WTC11 (cell line): Measurements from ENCODE around the gene MAP1B. TPM values are rescaled to one million over a fixed set of nuclear protein-coding genes. Genes with fewer than 3 reads are reported as not detected.

Experiments used
- ATAC-seq: fragments of 200-7000 bp; cut with Tn5 transposase; 2 replicates; pipeline ENCODE4 v1.10.0; 2021; ENCODE audit warnings: mild to moderate bottlenecking, moderate library complexity
- CTCF ChIA-PET: fragments of 300-600 bp; sonication (Branson Sonifier 250); formaldehyde crosslinking; loops from one replicate; lab custom pipeline; 2021; ENCODE audit warnings: antibody characterized with exemption; lab: Charles Lee
- POLR2A ChIA-PET: fragments of 350-600 bp; sonication (Branson Sonifier 250); formaldehyde crosslinking; loops from one replicate; lab custom pipeline; 2021; ENCODE audit warnings: antibody characterized with exemption; lab: Charles Lee
- DNase-seq: peaks from one replicate; pipeline ENCODE4 v3.0.0; 2021; ENCODE audit warnings: low spot score
- H3K27ac Mint-ChIP-seq: 2 replicates; pipeline ENCODE4 v1.8.0; 2021; ENCODE audit warnings: mixed read lengths
- H3K27me3 Mint-ChIP-seq: 2 replicates; pipeline ENCODE4 v1.8.0; 2021; ENCODE audit warnings: low read depth, mild to moderate bottlenecking, moderate library complexity, mixed read lengths
- H3K36me3 Mint-ChIP-seq: 2 replicates; pipeline ENCODE4 v1.8.0; 2021; ENCODE audit warnings: mixed read lengths
- H3K4me1 Mint-ChIP-seq: 2 replicates; pipeline ENCODE4 v1.8.0; 2022; ENCODE audit warnings: mixed read lengths
- H3K4me3 Mint-ChIP-seq: 2 replicates; pipeline ENCODE4 v1.8.0; 2021; ENCODE audit warnings: mild to moderate bottlenecking, moderate library complexity, mixed read lengths
- H3K9me3 Mint-ChIP-seq: 2 replicates; pipeline ENCODE4 v1.8.0; 2021; ENCODE audit warnings: mixed read lengths
- CREM ChIP-seq: sonication (generic); formaldehyde crosslinking; IDR thresholded peaks from 2 replicates; pipeline ENCODE4 v1.8.1; 2022; ENCODE audit warnings: mild to moderate bottlenecking, missing genetic modification reagents, moderate library complexity
- E2F5 ChIP-seq: sonication (generic); formaldehyde crosslinking; IDR thresholded peaks from 2 replicates; pipeline ENCODE4 v1.8.1; 2022; ENCODE audit warnings: mild to moderate bottlenecking, moderate library complexity, missing genetic modification reagents
- ELF4 ChIP-seq: sonication (generic); formaldehyde crosslinking; IDR thresholded peaks from 2 replicates; pipeline ENCODE4 v1.8.1; 2022; ENCODE audit warnings: low read depth, mild to moderate bottlenecking, moderate library complexity, missing genetic modification reagents
- FOXJ3 ChIP-seq: sonication (generic); formaldehyde crosslinking; IDR thresholded peaks from 2 replicates; pipeline ENCODE4 v1.9.0; 2021; ENCODE audit warnings: missing genetic modification reagents, mild to moderate bottlenecking, borderline replicate concordance
- GRHL2 ChIP-seq: fragments of 250-450 bp; sonication (Bioruptor Pico); IDR thresholded peaks from 2 replicates; pipeline ENCODE4 v1.8.0; 2022; ENCODE audit warnings: mild to moderate bottlenecking, moderate library complexity; ENCODE audit not compliant: insufficient replicate concordance, severe bottlenecking
- HMGA2 ChIP-seq: fragments of 250-450 bp; sonication (Bioruptor Pico); IDR thresholded peaks from 2 replicates; pipeline ENCODE4 v1.4.0; 2021; ENCODE audit warnings: mild to moderate bottlenecking, moderate library complexity
- JUN ChIP-seq: sonication (generic); formaldehyde crosslinking; IDR thresholded peaks from 2 replicates; pipeline ENCODE4 v1.8.0; 2023; ENCODE audit warnings: mild to moderate bottlenecking, missing genetic modification reagents
- PRRX2 ChIP-seq: fragments of 250-450 bp; sonication (Bioruptor Pico); IDR thresholded peaks from 2 replicates; pipeline ENCODE4 v1.8.0; 2021; ENCODE audit warnings: mild to moderate bottlenecking
- RELA ChIP-seq: sonication (generic); formaldehyde crosslinking; IDR thresholded peaks from 2 replicates; pipeline ENCODE4 v1.8.1; 2022; ENCODE audit warnings: missing genetic modification reagents, mild to moderate bottlenecking, borderline replicate concordance
- RORB ChIP-seq: fragments of 250-450 bp; sonication (Bioruptor Pico); IDR thresholded peaks from 2 replicates; pipeline ENCODE4 v1.9.0; 2021; ENCODE audit warnings: mild to moderate bottlenecking
- SMAD3 ChIP-seq: sonication (generic); formaldehyde crosslinking; IDR thresholded peaks from 2 replicates; pipeline ENCODE4 v1.8.0; 2022; ENCODE audit warnings: missing genetic modification reagents, mild to moderate bottlenecking, borderline replicate concordance
- SP1 ChIP-seq: sonication (generic); formaldehyde crosslinking; conservative IDR thresholded peaks from 2 replicates; pipeline ENCODE4 v1.8.1; 2022; ENCODE audit warnings: missing genetic modification reagents
- ZMAT4 ChIP-seq: fragments of 250-450 bp; sonication (Bioruptor Pico); IDR thresholded peaks from 2 replicates; pipeline ENCODE4 v1.9.0; 2021; ENCODE audit warnings: mild to moderate bottlenecking
- ZNF121 ChIP-seq: sonication (generic); formaldehyde crosslinking; IDR thresholded peaks from 2 replicates; pipeline ENCODE4 v1.8.0; 2023; ENCODE audit warnings: missing genetic modification reagents
- ZNF396 ChIP-seq: fragments of 250-450 bp; sonication (Bioruptor Pico); IDR thresholded peaks from 2 replicates; pipeline ENCODE4 v1.8.0; 2021; ENCODE audit warnings: mild to moderate bottlenecking, moderate library complexity, borderline replicate concordance
- ZNF423 ChIP-seq: fragments of 250-450 bp; sonication (Bioruptor Pico); IDR thresholded peaks from 2 replicates; pipeline ENCODE4 v2.1.2; 2022; ENCODE audit warnings: mild to moderate bottlenecking, moderate library complexity
- ZNF671 ChIP-seq: fragments of 250-450 bp; sonication (Bioruptor Pico); IDR thresholded peaks from 2 replicates; pipeline ENCODE4 v1.8.0; 2021; ENCODE audit warnings: mild to moderate bottlenecking
- total RNA-seq: library from RNA; stranded (reverse); gene quantifications from 3 replicates; pipeline ENCODE4 v1.2.3, GENCODE V29; 2021
- TF ChIP-seq, protein P1 (sequence below): sonication (generic); formaldehyde crosslinking; IDR thresholded peaks from 2 replicates; pipeline ENCODE4 v1.8.1; 2023; ENCODE audit warnings: mild to moderate bottlenecking, missing genetic modification reagents, moderate library complexity

The MAP1B gene
- total RNA-seq, 1 experiment from 2014 or later: 95.0 TPM

DNA sequence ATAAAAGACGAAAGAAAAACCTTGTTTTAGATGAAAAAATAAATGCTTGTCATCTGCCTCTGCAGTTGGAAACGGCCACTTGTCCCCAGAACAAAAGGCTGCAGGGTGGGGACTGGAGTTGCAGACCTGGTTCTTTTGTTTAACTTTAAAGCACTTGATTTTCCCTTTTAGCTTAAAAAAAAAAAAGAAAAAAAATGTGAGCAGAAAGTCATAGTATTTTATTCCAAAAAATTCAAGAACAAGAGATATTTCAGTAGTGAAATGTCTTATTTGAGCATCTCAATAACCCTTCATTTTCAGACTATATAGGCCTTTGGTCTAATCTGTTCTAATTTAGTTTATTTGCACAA lies 1.8 kb downstream of the MAP1B start:
- ATAC-seq: no peak
- TF ChIP-seq RORB (CRISPR knock-in tag) (no peak), ZNF671 (CRISPR knock-in tag) (no peak), RELA (CRISPR knock-in tag) (no peak), ZNF423 (CRISPR knock-in tag) (no peak), ZMAT4 (no peak), CREM (CRISPR knock-in tag) (no peak), GRHL2 (CRISPR knock-in tag) (no peak)
- TF ChIP-seq, protein P1, sequence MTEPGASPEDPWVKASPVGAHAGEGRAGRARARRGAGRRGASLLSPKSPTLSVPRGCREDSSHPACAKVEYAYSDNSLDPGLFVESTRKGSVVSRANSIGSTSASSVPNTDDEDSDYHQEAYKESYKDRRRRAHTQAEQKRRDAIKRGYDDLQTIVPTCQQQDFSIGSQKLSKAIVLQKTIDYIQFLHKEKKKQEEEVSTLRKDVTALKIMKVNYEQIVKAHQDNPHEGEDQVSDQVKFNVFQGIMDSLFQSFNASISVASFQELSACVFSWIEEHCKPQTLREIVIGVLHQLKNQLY (CRISPR knock-in tag): no peak
- TF ChIP-seq, all 79 proteins: peak for 0
- no peak for DNase-seq
- H3K27me3 Mint-ChIP-seq: no peaks in the 10 kb centered on the region
- POLR2A ChIA-PET: interaction anchor here (1.5 kb wide), 1 partner anchor 17 kb away, joined by 4 read pairs; no protein-coding TSS in a partner anchor
- H3K4me3 Mint-ChIP-seq: peak overlapping the region; percentile 93
- H3K27ac Mint-ChIP-seq: peak overlapping the region; percentile 82
- peaks cover 3% of the 10 kb centered on the region for H3K9me3 Mint-ChIP-seq
- peaks cover 48% of the 10 kb centered on the region for H3K4me1 Mint-ChIP-seq
- CTCF ChIA-PET: interaction anchor here (1.1 to 1.2 kb wide), 2 partner anchors 154 to 326 kb away, joined by 3 to 7 read pairs; no protein-coding TSS in a partner anchor
- no peaks in the 10 kb centered on the region for H3K36me3 Mint-ChIP-seq

- DNase-seq (no peak), ATAC-seq (no peak)
- no peak for TF ChIP-seq ZMAT4
- no peak for TF ChIP-seq SMAD3 (CRISPR knock-in tag)
- TF ChIP-seq JUN (CRISPR knock-in tag): no peak
- TF ChIP-seq ELF4 (CRISPR knock-in tag): no peak
- TF ChIP-seq PRRX2 (CRISPR knock-in tag): no peak
- TF ChIP-seq RORB (CRISPR knock-in tag): no peak
- TF ChIP-seq, all 79 proteins: peak for 0
- no peaks in the 10 kb centered on the region for H3K27me3 Mint-ChIP-seq
- H3K36me3 Mint-ChIP-seq: no peaks in the 10 kb centered on the region
- H3K27ac Mint-ChIP-seq: peak overlapping the region; percentile 10; the same call in 1 of the 2 replicates
- H3K9me3 Mint-ChIP-seq: no peaks in the 10 kb centered on the region
- POLR2A ChIA-PET: no interaction called here
- CTCF ChIA-PET: interaction anchor here (0.7 to 1.4 kb wide), 3 partner anchors 11 to 327 kb away, joined by 3 to 7 read pairs (median 3); no protein-coding TSS in a partner anchor
- peak overlapping the region; percentile 93 for H3K4me3 Mint-ChIP-seq
- peaks cover 48% of the 10 kb centered on the region for H3K4me1 Mint-ChIP-seq
Measured at GRCh38 chr5:72109625-72110024, 2.4 kb downstream of the MAP1B start.

DNA sequence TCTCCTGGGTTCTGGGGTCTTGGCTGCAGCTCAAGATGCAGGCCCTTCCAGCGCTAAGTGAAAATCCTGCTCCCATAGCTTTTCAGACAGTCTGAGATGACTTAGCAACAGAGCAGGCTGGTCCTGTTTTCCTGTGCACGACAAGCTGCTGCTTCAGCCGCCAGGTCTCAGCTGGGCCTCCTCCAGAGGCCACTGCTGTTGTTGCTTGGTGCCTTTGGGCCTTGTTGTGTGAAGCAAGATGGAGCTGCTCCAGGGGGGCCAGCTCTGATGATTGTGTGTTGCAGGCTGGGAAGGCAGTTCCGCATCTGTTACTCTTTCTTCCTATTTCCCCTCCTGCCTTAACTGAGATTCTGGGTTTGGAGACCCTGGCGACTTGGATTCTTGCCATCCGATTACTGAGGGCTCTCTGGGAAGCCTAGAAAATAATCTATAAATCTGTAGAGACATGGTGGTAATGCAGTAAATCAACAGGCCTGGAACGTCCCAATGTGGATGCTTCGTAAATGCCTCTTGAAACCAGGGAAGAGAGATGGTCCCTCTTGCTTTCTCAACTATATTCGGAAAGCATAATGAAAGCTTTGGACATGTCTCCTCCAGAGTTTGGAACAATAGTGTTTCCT lies 3.2 kb downstream of the MAP1B start:
- CTCF ChIA-PET: interaction anchor here (0.7 to 1.4 kb wide), 2 partner anchors 11 to 31 kb away, joined by 3 read pairs; no protein-coding TSS in a partner anchor
- no peak for ATAC-seq
- DNase-seq: no peak
- POLR2A ChIA-PET: interaction anchor here (0.6 to 0.8 kb wide), 3 partner anchors 44 to 1106 kb away, joined by 3 read pairs; no protein-coding TSS in a partner anchor
- TF ChIP-seq JUN (CRISPR knock-in tag) (no peak), ZNF396 (no peak), ZNF121 (CRISPR knock-in tag) (no peak), FOXJ3 (CRISPR knock-in tag) (no peak), SP1 (no peak), E2F5 (CRISPR knock-in tag) (no peak), HMGA2 (CRISPR knock-in tag) (no peak)
- Mint-ChIP-seq H3K36me3 (peaks cover 2% of the 10 kb centered on the region; the same call in 1 of the 2 replicates), H3K4me1 (peaks cover 48% of the 10 kb centered on the region), H3K4me3 (peak overlapping the region; percentile 16; the same call in 1 of the 2 replicates), H3K27ac (no peak overlapping the region; the same call in 1 of the 2 replicates), H3K27me3 (no peaks in the 10 kb centered on the region), H3K9me3 (no peaks in the 10 kb centered on the region)
